GM20431 (cell line): ENCODE data around the gene MYO18A.

Experiments used
- in situ Hi-C: fragments of 300-500 bp; cut with MseI, MboI; formaldehyde crosslinking; loops from one replicate; pipeline ENCODE4 v1.15.0; 2020; ENCODE audit warnings: low sequenced_read_pairs; ENCODE audit not compliant: unreplicated experiment

MYO18A gene

GRCh38 chr17:29167393-29168078, 12.7 kb downstream of the MYO18A start:
- in situ Hi-C loops = no loop called here

GRCh38 chr17:29166507-29166887, 13.7 kb downstream of the MYO18A start:
- in situ Hi-C loops = no loop called here

DNA sequence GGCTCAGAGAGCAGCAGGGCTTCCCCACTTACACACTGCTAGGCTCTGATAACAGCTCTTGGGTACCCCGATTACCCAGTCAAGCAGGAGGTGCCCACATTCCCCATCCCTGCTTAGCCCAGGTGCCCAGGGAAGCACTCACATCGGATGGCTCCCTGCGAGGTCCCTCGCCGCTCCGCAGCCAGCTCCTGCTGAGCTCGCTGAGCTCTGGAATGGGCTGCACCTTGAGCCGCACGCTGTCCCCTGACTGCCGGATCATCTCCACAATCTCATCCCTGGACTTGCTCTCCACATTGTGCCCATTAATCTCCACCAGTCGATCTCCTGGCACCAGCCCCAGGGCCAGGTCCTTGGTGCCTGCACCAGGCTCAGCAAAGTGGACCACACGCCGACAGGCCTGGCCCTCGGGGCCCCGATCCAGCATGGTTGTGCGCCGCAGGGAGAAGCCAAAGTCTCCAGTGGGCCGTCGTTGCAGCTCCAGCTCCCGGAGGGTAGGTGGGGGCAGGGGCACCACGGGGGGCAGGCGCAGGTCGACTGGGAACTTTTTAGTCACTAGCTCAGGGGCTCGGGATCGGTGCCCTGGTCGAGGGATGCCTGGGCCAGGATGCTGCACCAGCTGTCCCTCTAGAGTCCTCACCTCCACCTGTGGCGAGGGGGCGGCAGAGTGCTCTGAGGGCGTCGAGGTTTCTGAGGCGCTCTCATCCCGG, 14.2 kb downstream of the MYO18A start:
- in situ Hi-C loops = no loop called here

DNA sequence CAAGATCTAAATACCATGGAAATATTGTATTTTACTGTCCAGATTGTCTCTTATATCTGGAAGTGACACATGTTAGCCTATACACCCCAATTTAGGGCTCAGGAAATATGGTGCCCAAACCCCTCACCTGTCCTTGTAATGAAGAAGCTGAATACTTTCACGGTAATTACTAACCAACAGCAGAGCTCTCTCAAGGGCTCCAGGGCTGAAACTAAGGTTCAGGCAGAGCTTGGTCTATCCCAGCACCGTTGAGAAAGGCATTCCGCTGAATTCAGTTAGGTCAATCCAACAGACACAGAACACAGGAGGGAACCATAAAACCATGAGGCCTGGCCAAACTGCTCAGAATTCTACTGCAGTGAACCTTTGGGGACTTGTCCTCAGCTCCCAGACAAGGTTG, 14.9 kb downstream of the MYO18A start:
- in situ Hi-C loops = no loop called here

GRCh38 chr17:29163563-29163962, 16.6 kb downstream of the MYO18A start:
- in situ Hi-C loops = no loop called here

DNA sequence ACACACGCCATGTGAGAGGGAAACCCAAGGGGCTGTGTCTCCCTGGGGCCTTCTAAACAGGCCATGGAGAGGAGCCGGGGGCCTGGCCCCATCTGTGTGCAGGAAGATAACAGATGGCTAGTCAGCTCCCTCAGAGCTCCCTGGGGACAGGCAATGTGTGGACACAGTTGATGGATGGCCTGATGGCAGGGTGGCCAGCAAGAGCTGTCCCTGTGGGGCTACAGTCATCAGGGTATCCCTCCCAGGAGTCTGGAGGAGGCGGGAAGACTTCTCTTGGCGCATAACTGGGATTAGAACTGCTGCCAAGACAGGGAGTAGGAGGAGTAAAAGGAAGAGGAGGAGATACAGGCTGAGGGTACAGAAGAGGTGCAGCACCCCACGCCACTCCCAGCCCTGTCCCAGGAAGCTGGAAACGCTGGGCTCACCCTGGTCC, 17.3 kb downstream of the MYO18A start:
- in situ Hi-C loops = no loop called here

DNA sequence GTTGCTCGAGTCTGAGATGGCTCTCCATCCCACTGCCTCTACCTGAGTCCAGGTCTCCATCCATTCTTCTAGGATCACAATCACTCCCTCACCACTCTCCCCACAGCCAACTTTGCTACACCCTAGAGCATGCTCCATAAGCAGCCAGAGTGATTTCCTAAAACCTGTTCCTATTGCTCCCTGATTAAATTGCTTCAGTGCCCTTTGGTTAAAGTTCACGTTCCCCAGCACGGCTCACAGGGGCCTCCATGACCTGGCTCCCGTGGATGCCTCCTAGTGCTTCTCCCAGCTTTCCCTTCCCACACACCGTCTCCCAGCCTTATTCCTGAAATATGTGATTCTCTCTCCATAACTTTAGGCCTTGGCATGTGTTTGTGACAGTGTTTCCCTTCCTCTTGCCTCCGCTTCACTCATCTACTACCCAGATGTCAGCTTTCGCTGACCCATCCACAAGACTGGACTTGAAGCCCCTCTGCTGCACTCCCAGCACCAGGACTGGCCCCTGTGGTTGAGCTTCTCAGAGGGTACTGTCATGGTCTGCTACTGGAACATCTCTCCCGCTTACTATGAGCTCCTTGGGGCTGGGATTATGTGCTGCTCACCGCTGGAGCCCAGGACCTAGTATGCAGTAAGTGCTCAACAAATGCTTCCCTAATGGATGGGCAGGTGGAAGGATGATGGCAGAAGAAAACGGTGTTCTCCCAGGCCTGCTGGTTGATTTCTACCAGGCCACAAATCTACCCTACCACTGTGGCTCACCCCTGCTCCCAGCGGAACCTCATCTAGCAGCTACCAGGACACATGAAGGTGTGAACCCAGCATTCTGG, 17.9 kb downstream of the MYO18A start:
- in situ Hi-C loops = no loop called here

DNA sequence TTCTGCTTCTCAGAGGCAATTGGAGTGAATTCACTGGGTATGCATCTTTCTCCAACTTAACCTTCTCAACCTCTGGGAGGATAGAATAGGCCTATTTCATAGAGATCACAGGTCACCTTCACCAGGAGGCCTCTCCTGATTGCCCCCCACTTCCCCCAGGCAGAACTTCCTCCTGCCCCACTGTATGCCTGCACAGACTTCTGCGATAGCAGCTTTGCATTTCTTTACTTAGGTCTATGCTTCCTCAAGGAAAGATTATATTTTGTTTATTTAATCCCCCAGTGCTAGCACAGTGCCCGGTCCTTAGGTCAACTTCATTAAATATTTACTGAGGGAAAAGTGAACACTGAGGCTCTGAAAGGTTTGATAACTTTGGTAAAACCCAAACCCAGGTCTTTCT, 19.9 kb downstream of the MYO18A start:
- in situ Hi-C loops = no loop called here

GRCh38 chr17:29159306-29159860, 20.8 kb downstream of the MYO18A start:
- in situ Hi-C loops = no loop called here

DNA sequence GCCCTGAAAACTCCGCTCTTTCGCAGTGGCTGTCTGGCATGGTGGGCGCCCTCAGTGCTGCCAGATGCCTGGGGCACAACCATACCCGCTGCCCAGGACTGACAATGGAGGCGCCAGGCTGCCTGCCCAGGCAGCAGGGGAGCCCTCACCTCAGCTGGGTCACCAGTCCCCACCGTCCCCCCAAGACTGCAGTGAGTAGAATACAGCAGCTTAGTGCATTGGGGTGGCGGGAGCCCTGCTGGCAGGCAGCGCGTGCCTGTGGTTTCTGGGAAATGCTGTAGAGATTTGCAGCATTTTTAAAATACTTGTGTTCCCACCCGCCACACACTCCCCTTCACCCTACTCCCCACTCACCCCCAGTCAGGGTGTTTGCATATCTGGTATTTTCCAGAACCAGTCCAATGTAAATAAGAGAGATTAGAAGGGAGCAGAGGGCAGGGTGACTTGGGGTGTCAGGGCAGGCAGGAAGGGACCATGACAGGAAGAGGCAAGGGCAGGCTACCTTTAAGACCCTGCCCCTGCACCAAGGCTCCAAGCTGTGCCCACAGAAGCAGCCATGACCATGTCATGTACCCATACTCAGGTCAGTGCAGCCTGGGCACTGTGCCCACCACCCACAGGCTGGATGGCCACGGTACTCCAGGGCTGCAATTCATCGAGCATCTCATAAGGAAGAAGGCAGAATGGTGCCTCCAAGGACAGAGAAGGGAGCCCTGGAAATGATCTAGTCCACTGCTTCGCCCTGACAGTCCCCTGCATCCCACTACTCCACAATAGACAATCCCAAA, 21.5 kb downstream of the MYO18A start:
- in situ Hi-C loops = no loop called here

GRCh38 chr17:29158096-29158487, 22.1 kb downstream of the MYO18A start:
- in situ Hi-C loops = no loop called here

DNA sequence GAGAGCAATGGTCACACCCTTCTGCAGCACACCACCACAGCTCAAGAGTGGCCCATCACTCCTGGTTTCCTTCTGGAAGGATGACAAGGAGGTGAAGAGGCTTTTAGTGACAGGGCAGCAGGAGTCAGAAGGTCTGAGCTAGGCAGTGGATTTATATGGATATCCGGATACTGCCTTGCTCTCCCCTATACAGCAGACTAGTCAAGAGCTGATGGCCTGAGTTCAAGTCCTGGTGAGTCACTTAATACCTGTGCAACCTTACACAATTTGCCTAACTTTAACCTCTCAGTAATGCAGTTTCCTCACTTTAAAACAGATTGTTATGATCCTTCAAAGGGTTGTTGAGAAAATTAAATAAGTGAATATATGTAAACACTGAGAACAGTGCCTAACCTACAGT, 22.9 kb downstream of the MYO18A start:
- in situ Hi-C loops = no loop called here

DNA sequence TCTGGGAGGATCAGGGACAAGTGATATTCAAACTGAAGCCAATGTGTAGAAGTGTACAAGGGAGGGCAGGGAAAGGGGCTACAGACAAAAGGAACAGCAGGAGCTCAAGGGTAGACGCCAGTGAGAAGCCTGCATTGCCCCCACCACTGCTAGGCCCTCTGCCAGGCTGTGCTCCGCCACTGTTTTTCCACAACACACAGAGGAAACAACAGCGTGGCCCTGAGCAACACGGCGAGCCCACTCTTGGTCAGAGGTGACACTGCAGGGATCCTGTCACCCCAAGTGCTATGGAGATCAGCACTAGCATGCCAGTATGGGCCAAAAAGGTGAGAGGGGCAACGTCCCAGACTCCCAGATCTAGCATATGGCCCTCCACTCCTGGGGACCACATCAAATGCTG, 23.4 kb downstream of the MYO18A start:
- in situ Hi-C loops = no loop called here

DNA sequence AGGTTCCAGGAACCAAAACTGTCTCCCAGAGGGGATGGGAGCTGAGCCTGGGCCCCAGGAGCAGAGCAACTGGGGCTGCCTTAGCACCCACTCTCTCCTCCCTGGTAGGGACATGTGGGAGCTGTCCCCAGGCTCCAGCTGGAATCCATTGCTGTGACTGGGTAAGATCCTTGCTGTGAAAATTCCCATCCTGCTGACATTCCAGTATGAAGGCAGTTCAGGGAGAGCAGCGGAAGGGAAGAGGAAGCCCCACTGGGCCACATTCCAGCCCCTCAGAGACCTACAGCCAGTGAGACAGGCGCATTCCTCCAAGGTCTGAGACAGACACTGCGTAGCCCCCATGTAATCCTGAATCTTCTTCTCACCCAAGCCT, 24.2 kb downstream of the MYO18A start:
- in situ Hi-C loops = no loop called here

DNA sequence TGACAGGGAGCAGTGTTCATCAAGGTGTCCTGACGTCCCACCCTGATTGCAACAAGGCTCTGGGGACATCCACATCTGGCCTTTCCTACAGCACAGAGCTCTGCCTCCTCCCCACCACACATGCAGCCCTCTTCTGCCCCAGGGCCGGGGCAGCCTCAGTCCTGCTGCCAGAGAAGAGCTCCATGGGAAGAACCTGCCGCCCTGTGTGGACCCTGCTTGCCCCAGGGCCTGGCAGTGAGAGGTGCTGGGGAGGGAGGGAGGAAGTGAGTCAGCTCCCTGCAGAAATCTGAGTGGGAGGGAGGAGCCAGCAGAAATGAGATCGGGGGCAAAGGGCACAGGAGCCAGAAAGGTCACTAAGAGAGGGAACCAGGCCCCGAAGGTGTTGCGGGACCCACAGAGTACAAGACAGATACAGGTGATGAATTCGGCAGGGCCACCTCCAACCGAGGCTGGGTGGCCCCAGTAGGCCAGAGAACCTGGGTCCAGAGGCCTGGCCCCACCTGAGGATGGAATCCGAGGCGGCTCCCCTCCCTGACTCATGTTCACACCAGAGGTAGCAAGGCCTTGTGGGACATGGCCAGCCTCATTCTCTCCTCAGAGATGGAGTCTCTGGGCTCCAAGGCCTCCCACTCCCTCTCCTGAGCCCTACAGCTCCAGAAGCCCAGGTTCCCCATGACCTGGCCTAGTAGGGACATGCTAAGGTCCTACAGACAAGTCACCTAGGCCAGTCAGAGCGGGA, 24.8 kb downstream of the MYO18A start:
- in situ Hi-C loops = no loop called here

DNA sequence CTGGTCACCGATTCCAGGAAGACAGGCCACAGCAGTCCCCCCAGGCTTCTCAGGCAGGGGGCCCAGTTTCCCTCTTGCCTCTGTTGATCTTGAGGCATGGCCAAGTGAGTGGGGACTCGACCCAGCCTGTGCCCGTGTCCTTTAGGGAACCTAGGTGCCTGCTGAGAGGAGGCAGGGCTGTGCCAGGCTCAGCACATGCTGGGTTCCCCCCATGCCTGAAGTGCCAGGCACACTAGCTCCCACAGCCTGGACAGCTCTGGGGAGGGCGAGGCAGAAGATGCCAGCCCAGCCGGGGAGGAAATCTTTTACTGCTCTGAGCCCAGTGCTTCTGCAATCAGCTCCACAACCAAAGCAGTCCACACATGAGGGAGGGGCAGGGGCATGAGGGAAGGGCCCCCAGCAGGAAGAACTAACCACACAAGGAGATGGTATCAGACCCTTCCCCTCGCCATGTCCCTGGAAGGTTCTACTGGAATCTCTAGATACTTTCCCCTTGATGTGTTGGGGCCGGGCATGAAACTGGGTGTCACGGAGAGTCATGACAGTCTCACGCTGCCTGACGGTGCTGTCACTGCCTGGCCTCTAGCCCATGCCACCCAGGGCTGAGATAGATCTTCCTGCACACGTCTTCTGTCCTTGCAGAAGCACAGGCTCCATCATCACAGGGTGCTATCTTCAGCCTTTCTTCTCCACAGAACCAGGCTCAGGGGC, 25.5 kb downstream of the MYO18A start:
- in situ Hi-C loops = no loop called here

DNA sequence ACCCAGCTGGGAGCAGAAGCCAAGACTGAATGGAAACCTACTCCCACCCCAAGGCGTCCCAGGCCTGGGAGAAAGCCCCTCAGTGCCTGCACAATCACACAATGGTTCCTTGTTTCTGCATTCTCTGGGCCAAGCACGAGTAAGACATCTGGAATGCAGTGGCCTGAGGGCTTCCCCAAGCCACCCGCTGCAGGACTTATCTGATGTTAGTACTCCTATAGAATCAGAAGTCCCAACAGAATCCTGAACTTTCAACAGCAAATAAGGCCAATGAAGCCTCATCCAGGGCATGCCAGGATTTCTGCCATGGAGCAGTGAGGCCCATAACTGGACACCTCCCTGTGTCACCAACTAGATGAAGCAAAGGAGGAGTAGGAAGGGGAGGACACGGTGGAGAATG, 28.6 kb downstream of the MYO18A start:
- in situ Hi-C loops = no loop called here

DNA sequence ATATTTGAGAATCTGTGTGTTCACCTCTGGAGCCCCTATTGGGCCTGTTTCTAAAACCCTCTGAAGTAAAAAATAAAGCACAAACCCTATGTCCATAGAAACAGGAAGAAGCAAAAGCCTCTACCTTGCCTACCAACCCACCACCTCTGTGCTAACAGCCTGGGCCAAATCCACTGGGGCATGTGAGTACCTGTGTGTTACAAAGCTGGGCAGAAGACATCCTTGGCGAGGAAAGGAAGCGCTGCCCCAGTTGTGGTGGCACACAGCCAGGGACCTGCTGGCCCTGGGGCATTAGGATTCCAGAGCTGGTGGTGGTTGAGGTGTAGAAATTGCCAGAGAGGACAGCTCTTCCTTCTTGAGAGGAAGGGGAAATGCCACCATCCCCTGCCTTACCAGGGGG, 30.0 kb downstream of the MYO18A start:
- in situ Hi-C loops = no loop called here
